Stimulated activated CD4-positive, alpha-beta T cell treated with anti-CD3 and anti-CD28 coated beads, Interleukin-4, amount 100 ng/mL, for 4 hours (primary cell): ENCODE data around the gene RCAN3.
"Not testable (repeated sequence)": the region's sequence is repeated elsewhere in the genome, so short reads cannot be mapped to it uniquely, and the experiment has no call there.

ENCODE experiments used
- DNase-seq, 2 experiments: peaks; one replicate each; pipeline ENCODE4 v3.0.0-alpha.2; 2020

The RCAN3 gene

DNA sequence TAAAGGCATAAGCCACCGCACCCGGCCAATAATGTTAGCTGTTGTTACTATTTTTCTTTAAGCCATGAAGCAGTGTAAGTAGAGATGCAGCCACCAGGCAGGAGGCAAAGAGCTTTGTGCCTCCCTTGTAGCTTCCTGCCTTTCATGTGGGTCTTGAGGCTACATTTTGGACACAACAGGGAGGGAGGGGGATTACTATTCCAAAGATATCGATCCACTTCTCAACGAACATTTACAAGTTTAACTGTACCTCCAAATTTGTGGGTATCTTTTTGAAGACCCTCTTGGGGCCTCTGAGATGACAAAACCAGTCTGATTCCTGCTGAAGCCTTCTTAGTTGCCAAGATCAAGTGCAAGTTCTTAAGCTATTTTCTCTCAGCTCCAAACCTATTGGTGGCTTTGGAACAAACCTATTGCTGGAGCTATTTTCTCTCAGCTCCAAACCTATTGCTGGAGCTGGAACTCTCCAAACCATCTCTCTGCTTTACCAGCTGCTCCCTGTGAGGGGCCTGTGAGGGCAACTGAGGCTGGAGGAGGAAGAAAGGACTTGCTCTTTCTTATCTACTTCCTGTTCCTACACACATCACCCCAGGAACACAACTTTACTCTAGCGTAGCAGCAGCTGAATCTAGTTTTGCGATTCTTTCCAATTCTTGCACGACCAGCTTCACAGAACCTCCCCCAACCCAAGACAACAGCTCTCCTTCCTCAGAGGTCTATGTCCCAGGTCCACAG, 16.1 kb upstream of the RCAN3 start:
- DNase-seq = no peak

DNA sequence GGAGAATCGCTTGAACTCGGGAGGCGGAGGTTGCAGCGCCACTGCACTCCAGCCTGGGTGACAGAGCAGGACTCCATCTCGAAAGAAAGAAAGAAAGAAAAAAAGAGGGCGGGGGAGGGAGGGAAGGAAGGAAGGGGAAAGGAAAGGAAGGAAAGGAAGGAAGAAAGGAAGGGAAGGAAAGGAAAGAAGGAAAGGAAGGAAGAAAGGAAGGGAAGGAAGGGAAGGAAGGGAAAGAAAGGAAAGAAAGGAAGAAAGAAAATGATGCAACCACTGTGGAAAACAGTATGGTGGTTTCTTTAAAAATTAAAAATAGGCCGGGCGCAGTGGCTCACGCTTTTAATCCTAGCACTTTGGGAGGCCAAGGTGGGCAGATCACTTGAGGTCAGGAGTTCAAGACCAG, 15.2 kb upstream of the RCAN3 start:
- no peak for DNase-seq

DNA sequence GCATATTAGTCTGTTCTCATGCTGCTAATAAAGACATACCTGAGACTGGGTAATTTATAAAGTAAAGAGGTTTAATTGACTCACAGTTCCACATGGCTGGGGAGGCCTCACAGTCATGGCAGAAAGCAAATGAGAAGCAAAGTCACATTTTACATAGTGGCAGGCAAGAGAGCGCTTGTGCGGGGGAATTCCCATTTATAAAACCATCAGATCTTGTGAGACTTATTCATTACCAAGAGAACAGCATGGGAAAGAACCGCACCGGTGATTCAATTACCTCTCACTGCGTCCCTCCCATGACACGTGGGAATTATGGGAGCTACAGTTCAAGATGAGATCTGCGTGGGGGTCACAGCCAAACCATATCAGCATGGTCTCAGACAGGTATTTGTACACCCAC, 14.5 kb upstream of the RCAN3 start:
- DNase-seq = peak; percentile 52 to 88

DNA sequence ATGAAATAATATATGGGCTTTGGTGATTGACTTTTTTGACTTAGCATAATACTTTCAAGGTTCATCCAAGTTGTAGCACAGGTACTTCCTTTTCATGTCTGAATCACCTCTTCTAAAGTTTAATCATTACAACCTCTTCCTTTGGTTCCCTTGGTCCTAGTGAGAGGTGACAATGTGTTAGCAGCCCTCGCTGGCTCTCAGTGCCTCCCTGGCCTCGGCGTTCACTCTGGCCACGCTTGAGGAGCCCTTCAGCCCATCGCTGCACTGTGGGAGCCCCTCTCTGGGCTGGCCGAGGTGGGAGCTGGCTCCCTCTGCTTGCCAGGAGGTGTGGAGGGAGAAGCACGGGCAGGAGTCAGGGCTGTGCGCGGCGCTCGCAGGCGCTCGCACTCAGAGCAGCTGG, 13.0 kb upstream of the RCAN3 start:
- no peak for DNase-seq

DNA sequence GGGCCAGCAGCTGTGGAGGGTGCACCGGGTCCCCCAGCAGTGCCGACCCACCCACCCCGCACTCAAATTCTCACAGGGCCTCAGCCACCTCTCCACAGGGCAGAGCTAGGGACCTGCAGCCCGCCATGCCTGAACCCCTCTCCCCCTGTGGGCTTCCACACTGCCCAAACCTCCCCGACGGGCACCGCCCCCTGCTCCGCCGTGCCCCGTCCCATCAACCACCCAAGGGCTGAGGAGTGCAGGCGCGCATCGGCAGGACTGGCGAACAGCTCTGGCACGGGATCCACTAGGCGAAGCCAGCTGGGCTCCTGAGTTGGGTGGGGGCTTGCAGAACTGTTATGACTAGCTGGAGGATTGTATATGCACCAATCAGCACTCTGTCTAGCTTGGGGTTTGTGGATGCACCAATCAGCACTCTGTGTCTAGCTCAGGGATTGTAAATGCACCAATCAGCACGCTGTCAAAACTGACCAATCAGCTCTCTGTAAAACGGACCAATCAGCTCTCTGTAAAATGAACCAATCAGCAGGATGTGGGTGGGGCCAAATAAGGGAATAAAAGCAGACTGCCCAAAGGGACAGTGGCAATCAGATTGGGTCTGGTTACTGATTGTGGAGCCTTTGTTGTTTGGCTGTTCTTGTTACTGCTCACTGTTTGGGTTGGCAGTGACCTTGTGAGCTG, 12.4 kb upstream of the RCAN3 start:
- DNase-seq = no peak

DNA sequence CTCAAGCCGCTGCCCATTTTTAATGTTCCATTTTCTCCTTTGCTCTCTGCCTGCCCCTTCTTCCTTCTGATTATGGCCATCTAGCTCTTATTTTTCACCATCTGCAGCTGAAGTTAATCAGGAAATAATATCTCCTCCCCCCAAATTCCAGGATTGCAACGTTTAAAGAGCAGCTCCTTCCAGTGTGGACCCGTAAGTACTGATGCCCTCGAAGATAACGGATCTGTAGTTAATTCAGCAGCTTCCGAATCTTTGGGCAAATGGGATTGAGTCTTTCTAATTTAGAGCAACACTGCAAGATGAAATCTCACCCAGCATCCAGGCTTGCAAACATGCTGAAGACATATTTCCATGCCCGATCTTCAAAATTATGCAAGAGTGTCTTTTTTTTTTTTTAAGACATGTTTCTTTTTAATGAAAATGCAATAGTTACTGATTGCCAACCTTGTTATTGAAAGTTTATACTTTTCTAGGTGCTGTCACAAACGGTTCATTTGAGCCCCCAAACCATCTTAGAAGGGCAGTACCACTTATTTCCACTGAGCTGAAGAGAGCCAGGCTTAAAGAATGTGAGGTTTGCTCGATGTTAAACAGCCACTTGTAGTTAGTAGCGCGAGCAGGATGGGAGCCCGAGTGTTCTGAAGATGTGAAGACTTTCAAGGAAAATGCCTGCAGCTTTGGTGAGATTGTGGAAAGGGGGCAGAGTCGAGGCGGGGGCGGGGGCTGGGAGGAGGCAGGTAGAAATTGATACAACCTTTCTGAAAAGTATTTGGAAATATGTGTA, 10.9 kb upstream of the RCAN3 start:
- DNase-seq = no peak

DNA sequence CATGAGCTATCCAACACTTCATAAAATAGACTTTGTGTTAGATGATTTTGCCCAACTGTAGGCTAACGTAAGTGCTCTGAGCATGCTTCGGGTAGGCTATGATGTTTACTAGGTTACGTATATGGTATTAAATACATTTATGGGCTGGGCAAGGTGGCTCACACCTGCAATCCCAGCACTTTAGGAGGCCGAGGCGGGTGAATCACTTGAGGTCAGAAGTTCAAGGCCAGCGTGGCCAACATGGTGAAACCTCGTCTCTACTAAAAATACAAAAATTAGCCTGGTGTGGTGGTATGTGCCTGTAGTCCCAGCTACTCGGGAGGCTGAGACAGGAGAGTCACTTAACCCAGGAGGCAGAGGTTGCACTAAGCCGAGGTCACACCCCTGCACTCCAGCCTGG, 9.7 kb upstream of the RCAN3 start:
- not testable (repeated sequence) for DNase-seq

DNA sequence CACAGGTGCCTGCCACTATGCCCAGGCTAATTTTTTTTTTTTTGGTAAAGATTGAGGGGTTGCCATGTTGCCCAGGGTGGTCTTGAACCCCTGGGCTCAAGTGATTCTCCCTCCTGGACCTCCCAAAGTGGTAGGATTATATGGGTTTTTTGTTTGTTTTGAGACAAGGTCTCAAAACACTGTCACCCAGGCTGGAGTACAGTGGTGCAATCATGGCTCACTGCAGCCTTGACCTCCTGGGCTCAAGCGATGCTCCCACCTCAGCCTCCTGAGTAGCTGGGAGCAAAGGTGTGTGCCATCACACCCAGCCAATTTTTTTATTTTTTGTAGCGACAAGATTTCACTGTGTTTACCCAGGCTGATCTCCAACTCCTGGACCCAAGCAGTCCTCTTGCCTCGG, 8.9 kb upstream of the RCAN3 start:
- DNase-seq = no peak

DNA sequence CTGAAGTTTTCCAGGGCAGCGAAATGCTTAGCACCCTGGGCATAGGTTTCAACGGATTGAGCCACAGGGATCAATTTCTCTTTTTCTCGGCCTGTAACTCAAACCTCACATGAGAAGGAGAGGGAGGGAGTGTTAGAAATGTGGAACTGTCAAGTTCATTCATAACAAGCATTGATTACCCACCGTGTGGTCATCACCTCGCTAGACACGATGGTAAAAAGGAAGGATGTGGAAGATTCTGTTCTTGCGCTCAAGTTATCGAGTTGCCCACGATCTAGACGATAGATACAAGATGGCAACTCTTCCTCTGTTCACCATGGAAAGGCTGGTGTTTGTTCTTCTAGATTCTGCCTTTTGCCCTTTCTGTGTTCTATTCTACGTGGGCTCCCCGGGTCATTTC, 4.0 kb upstream of the RCAN3 start:
- DNase-seq = no peak

DNA sequence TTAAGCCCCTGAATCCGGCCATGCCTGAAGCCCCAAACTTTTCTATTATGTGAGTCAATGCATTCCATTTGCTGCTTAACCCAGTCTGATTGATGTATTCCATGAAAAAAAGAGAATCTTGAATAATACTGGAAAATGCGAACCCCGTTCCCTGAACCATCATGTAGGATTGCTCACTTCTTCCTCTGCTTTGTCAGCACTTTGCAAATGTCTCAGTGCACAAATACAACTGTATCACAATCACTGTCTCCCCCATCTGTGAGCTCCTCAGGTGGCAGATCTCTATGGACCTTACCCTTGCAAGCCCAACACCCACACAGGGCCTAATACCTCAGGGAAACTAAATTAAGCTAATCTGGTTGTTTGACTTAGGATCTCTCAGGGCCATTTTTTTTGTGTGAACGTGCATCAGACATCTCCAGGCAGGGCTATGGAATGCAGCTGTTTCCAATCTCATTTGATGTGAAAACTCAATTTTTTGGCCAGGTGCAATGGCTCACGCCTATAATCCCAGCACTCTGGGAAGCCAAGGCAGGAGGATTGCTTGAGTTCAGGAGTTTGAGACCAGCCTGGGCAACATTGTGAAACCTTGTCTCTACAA, 2.1 kb upstream of the RCAN3 start:
- no peak for DNase-seq

DNA sequence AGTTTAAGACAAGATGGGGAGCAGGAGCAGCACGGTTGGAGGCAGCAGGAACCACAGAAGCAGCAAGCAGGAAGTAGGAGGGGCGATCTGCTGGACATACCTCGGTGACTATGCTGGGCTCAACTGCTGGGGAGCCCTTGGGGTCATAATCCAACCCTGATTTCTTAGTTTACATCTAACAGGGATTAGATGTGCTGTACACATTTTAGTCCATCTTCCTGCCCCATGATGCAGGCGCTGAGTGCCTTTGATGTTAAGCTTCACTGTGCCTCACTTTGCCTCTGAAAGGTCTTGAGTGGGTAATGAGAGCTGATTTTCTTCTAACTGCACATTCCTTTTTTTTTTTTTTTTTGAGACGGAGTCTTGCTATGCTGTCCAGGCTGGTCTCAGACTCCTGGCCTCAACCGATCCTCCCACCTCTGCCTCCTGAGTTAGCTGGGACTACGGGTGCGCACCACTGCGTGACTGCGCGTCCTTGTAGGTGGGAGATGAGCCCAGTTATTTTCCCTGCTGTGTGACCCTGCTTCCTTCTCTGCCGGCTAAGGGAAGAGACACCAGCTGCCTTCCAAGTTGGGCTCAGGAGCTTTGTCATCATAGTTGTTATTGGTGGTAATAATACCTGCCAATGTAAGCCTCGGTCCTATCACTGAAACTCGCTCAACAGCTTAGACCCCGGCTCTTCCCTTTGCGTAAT, 1.1 kb upstream of the RCAN3 start:
- peak in 1 of 2 experiments; percentile 10 for DNase-seq

DNA sequence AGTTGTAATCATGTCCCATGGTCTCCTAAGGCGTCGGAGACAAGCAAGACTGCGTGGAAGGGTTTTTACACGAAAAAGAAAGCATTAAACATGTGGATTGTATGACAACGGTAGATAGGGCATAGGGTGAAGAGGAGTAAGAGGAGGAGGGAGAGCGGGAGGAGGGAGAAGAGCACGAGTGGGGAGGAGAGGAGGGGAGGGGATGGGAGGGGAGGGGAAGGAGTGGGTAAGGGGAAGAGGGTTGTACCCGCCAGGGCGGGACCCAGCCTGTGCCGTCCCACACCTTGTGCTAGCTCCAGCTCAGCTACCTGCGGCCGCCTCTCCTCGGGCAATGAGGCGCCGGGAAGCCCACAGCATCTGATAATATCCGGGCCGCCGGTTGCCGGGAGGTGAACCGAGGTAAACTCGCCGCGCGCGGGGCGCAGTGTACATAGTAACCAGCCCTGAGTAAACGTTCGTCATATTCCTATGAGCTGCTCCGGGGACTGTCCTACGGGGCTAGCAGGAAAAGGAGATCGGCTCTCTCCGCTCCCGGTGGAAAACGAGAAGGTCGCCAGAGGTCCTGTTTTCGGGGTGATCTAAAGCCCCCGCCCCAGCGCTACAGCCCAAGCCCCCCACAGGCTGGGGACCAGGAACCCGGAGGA, 449 bp upstream of the RCAN3 start:
- DNase-seq = peak; percentile 69 to 83

DNA sequence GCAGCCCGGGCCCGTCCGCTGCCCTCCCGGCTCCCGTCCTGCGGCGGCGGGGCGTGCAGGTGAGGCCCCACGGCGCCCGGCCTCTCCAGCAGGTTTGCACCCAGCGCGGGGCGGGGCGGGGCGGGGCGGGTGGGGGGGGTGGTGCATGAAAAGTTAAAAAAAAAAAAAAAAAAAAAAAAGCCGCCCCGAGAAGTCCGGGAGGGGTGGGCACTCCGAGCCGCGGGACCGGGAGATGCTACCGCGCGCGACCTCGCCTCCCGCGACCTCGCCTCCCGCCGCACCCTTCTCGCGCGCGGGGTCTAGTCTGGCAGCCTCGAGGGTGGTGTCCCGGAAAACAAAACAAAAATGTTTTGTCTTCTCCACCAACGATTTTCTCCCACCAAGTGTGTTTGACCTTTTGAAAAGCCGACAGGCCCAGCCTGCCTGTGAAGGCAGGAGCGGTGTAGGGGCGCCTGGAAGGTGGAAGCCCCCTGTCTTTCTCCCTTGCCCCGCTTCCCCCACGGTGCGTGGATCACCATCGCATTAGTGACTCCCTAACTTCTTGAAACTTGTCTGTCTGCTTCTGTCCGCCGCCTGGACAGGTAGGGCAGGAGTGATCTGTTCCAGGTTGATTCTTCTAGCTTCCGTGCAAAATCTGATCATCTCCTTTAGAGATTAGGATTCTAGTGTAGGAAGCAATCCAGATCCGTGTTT, 569 bp downstream of the RCAN3 start:
- peak in 1 of 2 experiments; percentile 23 for DNase-seq

DNA sequence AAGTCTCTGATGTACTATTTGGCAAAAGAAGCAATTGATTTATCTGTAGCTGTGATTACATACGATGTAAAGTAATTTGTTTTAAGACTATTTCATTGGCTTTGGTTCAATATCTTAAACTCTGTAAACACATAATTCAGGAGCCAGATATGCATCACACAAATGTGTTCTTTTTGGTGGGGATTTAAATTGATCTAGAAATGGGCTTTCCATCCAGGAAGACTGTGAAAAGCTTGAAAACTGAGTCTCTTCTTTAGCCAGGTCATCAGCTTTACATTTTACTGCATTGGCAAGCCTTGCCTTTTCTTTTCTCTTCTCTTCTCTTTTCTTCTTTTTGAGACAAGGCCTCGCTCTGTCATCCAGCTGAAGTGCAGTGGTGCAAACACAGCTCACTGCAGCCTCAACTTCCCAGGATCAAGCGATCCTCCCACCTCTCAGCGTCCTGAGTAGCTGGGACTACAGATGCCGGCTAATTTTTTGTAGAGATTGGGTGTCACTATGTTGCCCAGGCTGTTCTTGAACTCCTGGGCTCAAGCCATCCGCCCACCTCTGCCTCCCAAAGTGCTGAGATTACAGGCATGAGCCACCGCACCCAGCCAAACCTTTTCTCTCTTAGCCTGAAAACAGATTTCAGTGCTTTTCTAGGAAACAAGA, 1.4 kb downstream of the RCAN3 start:
- no peak for DNase-seq

DNA sequence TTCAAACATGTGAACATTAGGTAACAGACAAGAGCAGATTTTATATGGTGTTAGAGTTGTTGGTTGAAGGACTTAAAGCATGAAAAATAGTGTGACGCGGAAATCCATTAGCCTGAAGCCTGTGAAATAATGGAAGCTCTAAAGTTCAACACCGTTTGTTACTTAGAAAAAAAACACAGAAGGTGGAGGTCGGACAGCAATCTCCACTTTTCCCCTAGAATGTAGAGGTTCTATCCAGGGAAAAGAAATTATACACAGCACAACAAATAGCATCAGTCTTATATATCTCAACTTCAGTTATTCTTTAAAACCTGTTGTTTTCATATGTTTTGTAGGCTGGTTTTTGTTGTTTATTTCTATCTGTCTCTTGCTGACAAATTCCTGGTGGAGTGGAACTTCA, 1.9 kb downstream of the RCAN3 start:
- DNase-seq = no peak

DNA sequence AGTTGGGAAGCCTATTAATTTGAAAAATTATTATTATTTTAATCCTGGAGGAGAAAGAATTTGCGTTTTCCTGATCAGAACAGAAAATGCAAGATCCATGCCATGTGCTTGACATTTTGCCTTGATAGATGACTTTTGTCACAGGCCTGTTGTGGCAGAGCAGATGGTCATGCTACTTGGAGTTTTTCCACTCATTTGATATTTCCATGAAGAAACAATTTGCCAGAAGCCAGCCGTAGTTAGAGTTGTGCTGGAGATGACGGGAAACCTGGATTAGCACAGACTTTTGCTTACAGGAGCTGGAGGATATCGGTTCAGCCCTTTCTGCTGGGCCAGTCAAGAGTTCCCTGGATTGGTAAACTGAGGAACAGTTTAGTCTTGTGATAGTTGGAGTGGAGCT, 3.2 kb downstream of the RCAN3 start:
- no peak for DNase-seq

DNA sequence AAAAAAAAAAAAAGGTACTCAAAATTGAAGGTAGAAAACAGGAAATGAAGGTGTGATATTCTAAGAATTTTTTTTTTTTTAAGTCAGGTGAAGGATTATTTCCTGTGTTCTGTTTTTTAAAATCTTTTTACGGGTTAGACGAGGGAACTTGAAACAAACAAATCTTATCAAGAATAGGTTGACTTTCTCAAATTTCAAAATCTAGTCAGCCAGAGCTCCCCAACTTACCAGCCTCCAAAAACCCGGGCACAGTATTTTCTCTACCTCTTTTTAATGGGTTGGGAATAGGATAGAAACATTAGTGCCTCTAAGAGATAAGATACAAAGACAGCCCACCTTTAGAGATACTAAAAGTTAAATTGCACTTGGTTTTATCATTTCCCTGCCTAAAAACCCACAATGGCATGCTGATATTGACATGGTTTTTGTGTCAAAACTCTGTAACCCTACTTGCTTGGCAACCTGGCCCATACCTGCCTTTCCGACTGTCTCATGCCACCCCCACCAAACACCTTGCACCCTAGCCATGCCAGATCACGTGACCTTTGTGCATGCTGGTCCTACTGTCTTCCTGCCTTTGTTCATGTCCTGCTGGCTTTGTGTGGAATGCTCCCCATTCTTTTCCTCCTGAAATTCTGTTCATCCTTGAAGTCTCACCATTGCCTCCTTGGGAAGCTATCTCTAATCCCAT, 4.2 kb downstream of the RCAN3 start:
- DNase-seq = no peak

DNA sequence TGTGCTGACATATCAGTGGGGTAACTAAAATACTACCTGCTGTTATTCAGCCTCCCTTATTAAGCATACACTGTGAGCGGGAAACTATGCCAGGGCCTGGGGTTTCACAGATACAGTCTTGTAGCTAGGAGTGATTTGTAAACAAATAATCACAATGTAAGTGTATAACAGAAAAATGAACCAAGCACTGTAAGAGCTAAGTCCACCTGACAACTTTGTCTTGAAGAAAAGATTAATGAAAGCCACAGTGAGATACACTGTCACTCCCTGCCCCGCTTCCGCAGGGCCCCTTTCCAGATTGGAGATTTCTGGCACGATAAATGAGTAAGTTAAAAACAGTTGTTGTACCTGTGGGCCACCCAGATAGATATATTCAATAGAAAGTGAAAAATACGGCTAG, 4.8 kb downstream of the RCAN3 start:
- DNase-seq = no peak

DNA sequence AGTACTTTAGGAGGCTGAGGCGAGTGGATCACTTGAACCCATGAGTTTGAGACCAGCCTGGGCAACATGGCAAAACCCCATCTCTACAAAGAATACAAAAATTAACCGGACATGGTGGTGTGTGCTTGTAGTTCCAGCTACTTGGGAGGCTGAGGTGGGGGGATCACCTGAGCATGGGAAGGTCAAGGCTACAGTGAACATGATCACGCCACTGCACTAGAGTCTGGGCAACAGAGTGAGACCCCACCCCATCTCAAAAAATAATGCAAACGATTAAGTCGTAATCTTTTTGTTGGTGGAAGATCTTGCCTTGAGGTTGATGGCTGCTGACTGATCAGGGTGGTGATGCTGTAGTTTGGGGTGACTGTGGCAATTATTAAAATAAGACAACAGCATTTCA, 6.3 kb downstream of the RCAN3 start:
- DNase-seq = no peak

DNA sequence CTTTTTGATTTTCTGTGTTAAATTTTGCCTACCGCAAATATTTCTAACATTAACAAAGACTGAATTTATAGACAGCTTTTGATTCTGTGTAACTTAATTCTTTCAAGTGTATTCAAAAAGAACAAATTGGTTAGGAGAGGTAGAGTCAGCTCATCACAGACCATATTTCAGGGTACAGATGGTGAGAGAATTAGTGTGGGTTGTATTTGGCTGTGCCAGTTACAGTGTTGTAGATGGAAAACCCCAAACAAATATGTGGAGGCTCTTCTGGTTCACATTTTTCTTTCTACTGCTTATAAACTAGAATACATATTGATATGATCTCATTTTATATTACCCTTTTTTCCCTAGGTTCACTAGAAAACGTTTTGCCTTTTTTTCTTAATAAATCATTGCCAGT, 11.1 kb downstream of the RCAN3 start:
- DNase-seq = no peak

DNA sequence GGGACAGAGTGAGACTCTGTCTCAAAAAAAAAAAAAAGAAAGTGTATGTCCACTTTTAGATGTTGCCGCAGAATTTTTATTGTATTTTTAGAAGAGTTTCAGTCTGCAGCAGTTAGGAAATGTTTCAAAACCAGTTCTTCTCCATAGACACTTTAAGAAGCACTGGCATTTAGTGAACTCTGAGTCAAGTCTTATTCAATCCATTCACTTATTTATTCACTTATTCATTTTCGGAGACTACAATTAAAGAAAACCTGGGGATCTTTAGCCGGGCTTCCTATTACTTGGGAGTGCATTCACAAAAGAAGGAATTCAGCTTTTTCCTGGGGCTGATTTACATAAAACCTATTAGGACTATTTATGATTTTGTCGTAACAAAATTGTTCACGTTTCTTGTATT, 12.3 kb downstream of the RCAN3 start:
- DNase-seq = no peak
